Astrocyte (in vitro differentiated cells and primary cell): Measurements from ENCODE around the gene PAK6. TPM values are rescaled to one million over a fixed set of nuclear protein-coding genes. Genes with fewer than 3 reads are reported as not detected.

Experiments used
- DNase-seq: peaks from one replicate; pipeline ENCODE4 v3.0.0-alpha.2; 2010; ENCODE audit warnings: low read depth
- FAIRE-seq: peaks from 2 replicates; lab custom pipeline; 2011; peaks lifted over from hg19 to GRCh38; lab: Jason Lieb, UNC
- H2AFZ ChIP-seq: 2 replicates; pipeline ENCODE4 v1.6.0; 2012; ENCODE audit warnings: low read depth, low read length, inconsistent platforms
- H3K27ac ChIP-seq: 2 replicates; pipeline ENCODE4 v1.5.1; 2011; ENCODE audit warnings: low read depth, low read length, inconsistent platforms
- H3K27me3 ChIP-seq: 2 replicates; pipeline ENCODE4 v1.6.0; 2011; ENCODE audit warnings: low read length, inconsistent platforms; ENCODE audit not compliant: insufficient read depth
- H3K36me3 ChIP-seq: 2 replicates; pipeline ENCODE4 v1.5.1; 2011; ENCODE audit warnings: low read length, inconsistent platforms; ENCODE audit not compliant: insufficient read depth
- H3K4me1 ChIP-seq: 2 replicates; pipeline ENCODE4 v1.5.1; 2011; ENCODE audit warnings: low read length, inconsistent platforms; ENCODE audit not compliant: insufficient read depth
- H3K4me2 ChIP-seq: 2 replicates; pipeline ENCODE4 v1.6.0; 2012; ENCODE audit warnings: low read length, inconsistent platforms
- H3K4me3 ChIP-seq: 2 replicates; pipeline ENCODE4 v1.5.1; 2011; ENCODE audit warnings: low read depth, mild to moderate bottlenecking, low read length, inconsistent platforms; ENCODE audit not compliant: insufficient read depth
- H3K79me2 ChIP-seq: 2 replicates; pipeline ENCODE4 v1.6.0; 2012; ENCODE audit warnings: mild to moderate bottlenecking, low read length, inconsistent platforms; ENCODE audit not compliant: insufficient read depth
- H3K9ac ChIP-seq: 2 replicates; pipeline ENCODE4 v1.6.0; 2012; ENCODE audit warnings: mild to moderate bottlenecking, low read length, inconsistent platforms
- H3K9me3 ChIP-seq: 2 replicates; pipeline ENCODE4 v1.5.1; 2012; ENCODE audit warnings: low read depth, mild to moderate bottlenecking, low read length, inconsistent platforms; ENCODE audit not compliant: insufficient read depth
- H4K20me1 ChIP-seq: 2 replicates; pipeline ENCODE4 v1.6.0; 2012; ENCODE audit warnings: low read length, inconsistent platforms; ENCODE audit not compliant: insufficient read depth
- H3K27ac Mint-ChIP-seq: one replicate; pipeline ENCODE4 v1.8.0; 2021; ENCODE audit warnings: mild to moderate bottlenecking, mixed read lengths; ENCODE audit not compliant: unreplicated experiment
- H3K27me3 Mint-ChIP-seq: one replicate; pipeline ENCODE4 v1.8.0; 2021; ENCODE audit warnings: low read depth, mixed read lengths; ENCODE audit not compliant: unreplicated experiment
- H3K36me3 Mint-ChIP-seq: one replicate; pipeline ENCODE4 v1.8.0; 2021; ENCODE audit warnings: low read depth, mixed read lengths; ENCODE audit not compliant: unreplicated experiment
- H3K4me1 Mint-ChIP-seq: one replicate; pipeline ENCODE4 v1.8.0; 2021; ENCODE audit warnings: low read depth, mixed read lengths; ENCODE audit not compliant: unreplicated experiment
- H3K4me3 Mint-ChIP-seq: one replicate; pipeline ENCODE4 v1.8.0; 2021; ENCODE audit warnings: mild to moderate bottlenecking, moderate library complexity, mixed read lengths; ENCODE audit not compliant: unreplicated experiment
- H3K9me3 Mint-ChIP-seq: one replicate; pipeline ENCODE4 v1.8.0; 2021; ENCODE audit warnings: mild to moderate bottlenecking, mixed read lengths; ENCODE audit not compliant: unreplicated experiment
- CTCF ChIP-seq: IDR thresholded peaks from 2 replicates; pipeline ENCODE4 v1.5.1; 2011; ENCODE audit warnings: low read depth, mild to moderate bottlenecking, inconsistent platforms, low read length, moderate library complexity; ENCODE audit not compliant: insufficient read depth
- EZH2 ChIP-seq: IDR thresholded peaks from 2 replicates; pipeline ENCODE4 v1.6.1; 2012; ENCODE audit warnings: mild to moderate bottlenecking, low read length, inconsistent platforms; ENCODE audit not compliant: insufficient read depth
- total RNA-seq: library from RNA; stranded (reverse); gene quantifications from 2 replicates; pipeline ENCODE4 v1.2.1, GENCODE V29; 2021

The PAK6 gene
- total RNA-seq, 1 donor from 2014 or later: 1.1 TPM

GRCh38 chr15:40249477-40250303 lies 10.8 kb downstream of the PAK6 start:
- DNase-seq (peak; percentile 50), FAIRE-seq (no peak)
- Histone ChIP-seq H2AFZ (no peak overlapping the region), H3K4me1 (peaks cover 22% of the 10 kb centered on the region), H3K27ac (no peak overlapping the region), H3K36me3 (no peaks in the 10 kb centered on the region), H3K79me2 (no peaks in the 10 kb centered on the region), H3K27me3 (peaks cover 31% of the 10 kb centered on the region), H3K9ac (no peak overlapping the region), H3K9me3 (no peaks in the 10 kb centered on the region), H3K4me3 (no peak overlapping the region), H3K4me2 (peak overlapping the region; percentile 6), H4K20me1 (no peaks in the 10 kb centered on the region)
- H3K4me1 Mint-ChIP-seq: peaks cover 19% of the 10 kb centered on the region
- H3K27ac Mint-ChIP-seq: no peak overlapping the region
- H3K9me3 Mint-ChIP-seq: peaks cover 1% of the 10 kb centered on the region
- H3K36me3 Mint-ChIP-seq: peaks cover 3% of the 10 kb centered on the region
- TF ChIP-seq CTCF (no peak), EZH2 (no peak)
- peaks cover 56% of the 10 kb centered on the region for H3K27me3 Mint-ChIP-seq
- H3K4me3 Mint-ChIP-seq: no peak overlapping the region

GRCh38 chr15:40250304-40250656 lies 11.4 kb downstream of the PAK6 start:
- H3K9me3 Mint-ChIP-seq: peaks cover 1% of the 10 kb centered on the region
- Histone ChIP-seq H3K27ac (no peak overlapping the region), H3K4me3 (no peak overlapping the region), H3K36me3 (no peaks in the 10 kb centered on the region), H3K4me1 (peaks cover 22% of the 10 kb centered on the region), H3K9ac (no peak overlapping the region), H3K79me2 (no peaks in the 10 kb centered on the region), H3K9me3 (no peaks in the 10 kb centered on the region), H2AFZ (no peak overlapping the region), H3K27me3 (peaks cover 31% of the 10 kb centered on the region), H4K20me1 (no peaks in the 10 kb centered on the region), H3K4me2 (peak overlapping the region; percentile 6)
- FAIRE-seq (no peak), DNase-seq (no peak)
- peaks cover 18% of the 10 kb centered on the region for H3K4me1 Mint-ChIP-seq
- peaks cover 56% of the 10 kb centered on the region for H3K27me3 Mint-ChIP-seq
- no peak for TF ChIP-seq CTCF
- no peak for TF ChIP-seq EZH2
- H3K36me3 Mint-ChIP-seq: peaks cover 3% of the 10 kb centered on the region
- H3K27ac Mint-ChIP-seq: no peak overlapping the region
- H3K4me3 Mint-ChIP-seq: no peak overlapping the region
